AG08395 (cell line): ENCODE measurements around the gene ASMT.
"Not testable (repeated sequence)": the region's sequence is repeated elsewhere in the genome, so short reads cannot be mapped to it uniquely, and the experiment has no call there.

Experiments
- DNase-seq: peaks from one replicate; pipeline ENCODE4 v3.0.0; 2012; ENCODE audit warnings: mixed read lengths, low spot score

The ASMT gene

GRCh38 chrX:1614927-1615326 lies at the start of gene ASMT:
TSS of gene ASMT (plus strand) at chrX:1615059. CDS start at chrX:1615200, 141 bp downstream.
- no peak for DNase-seq

GRCh38 chrX:1574181-1574580 lies 40.7 kb upstream of the ASMT start:
- DNase-seq, result not testable (repeated sequence)

GRCh38 chrX:1576201-1576992 lies 38.5 kb upstream of the ASMT start:
- no peak for DNase-seq

GRCh38 chrX:1577845-1578244 lies 37.0 kb upstream of the ASMT start:
- DNase-seq, result no peak

- DNase-seq, result no peak
Measured at GRCh38 chrX:1578511-1579173, 36.2 kb upstream of the ASMT start.

- DNase-seq, result peak; percentile 57
Measured at GRCh38 chrX:1581132-1581531, 33.7 kb upstream of the ASMT start.

- no peak for DNase-seq
Measured at GRCh38 chrX:1582686-1583437, 32.0 kb upstream of the ASMT start.

- DNase-seq, result no peak
Measured at GRCh38 chrX:1584237-1585011, 30.4 kb upstream of the ASMT start.

- DNase-seq, result no peak
Measured at GRCh38 chrX:1587161-1587560, 27.7 kb upstream of the ASMT start.

- DNase-seq, result no peak
Measured at GRCh38 chrX:1589356-1590130, 25.3 kb upstream of the ASMT start.

GRCh38 chrX:1591102-1591862 lies 23.6 kb upstream of the ASMT start, which contains the start of gene AKAP17A:
TSS of gene AKAP17A (plus strand) at chrX:1591604. CDS start at chrX:1593463, 1,859 bp downstream.
- DNase-seq, result peak; percentile 99

GRCh38 chrX:1591863-1592469 lies 22.9 kb upstream of the ASMT start:
- DNase-seq, result peak; percentile 20

- peak; percentile 38 for DNase-seq
Measured at GRCh38 chrX:1592470-1593142, 22.3 kb upstream of the ASMT start.

- DNase-seq, result no peak
Measured at GRCh38 chrX:1593286-1594271, 21.3 kb upstream of the ASMT start.

- DNase-seq, result no peak
Measured at GRCh38 chrX:1595711-1596060, 19.2 kb upstream of the ASMT start.

GRCh38 chrX:1596676-1597344 lies 18.0 kb upstream of the ASMT start:
- DNase-seq, result no peak

GRCh38 chrX:1597345-1598020 lies 17.4 kb upstream of the ASMT start:
- DNase-seq, result no peak
